Suprapubic skin (tissue), 4 donors: ENCODE data around the gene PAQR7. TPM values are rescaled to one million over a fixed set of nuclear protein-coding genes. Genes with fewer than 3 reads are reported as not detected.

Experiments
- DNase-seq, 2 donors: peaks; one replicate each; pipeline ENCODE4 v3.0.0-alpha.2; 2019; ENCODE audit warnings: low spot score in 2 of 2
- H3K27ac ChIP-seq: fragments of 200-600 bp; sonication (generic); one replicate; pipeline ENCODE4 v1.5.1; 2019
- H3K27me3 ChIP-seq: fragments of 200-600 bp; sonication (generic); one replicate; pipeline ENCODE4 v1.5.1; 2019
- H3K36me3 ChIP-seq: fragments of 200-600 bp; sonication (generic); one replicate; pipeline ENCODE4 v1.5.1; 2019
- H3K4me1 ChIP-seq: fragments of 200-600 bp; sonication (generic); one replicate; pipeline ENCODE4 v1.5.1; 2019
- H3K4me3 ChIP-seq: fragments of 200-600 bp; sonication (generic); one replicate; pipeline ENCODE4 v1.5.1; 2019; ENCODE audit warnings: mild to moderate bottlenecking
- H3K9me3 ChIP-seq: fragments of 200-600 bp; sonication (generic); one replicate; pipeline ENCODE4 v1.5.1; 2019
- CTCF ChIP-seq, 2 donors: fragments of 200-600 bp in 1 of 2; fragments of 450-650 bp in 1 of 2; sonication (generic) in 1 of 2; IDR thresholded peaks; one replicate each; pipeline ENCODE4 v1.5.1; 2016 to 2019; ENCODE audit warnings: antibody characterized with exemption in 2 of 2, mild to moderate bottlenecking in 1 of 2, moderate library complexity in 1 of 2
- EP300 ChIP-seq: sonication (generic); formaldehyde crosslinking; IDR thresholded peaks from one replicate; pipeline ENCODE4 v1.6.1; 2017; ENCODE audit warnings: antibody characterized with exemption
- POLR2A ChIP-seq, 2 donors: fragments of 450-650 bp; IDR thresholded peaks; one replicate each; pipeline ENCODE4 v1.6.1; 2017; ENCODE audit warnings: antibody characterized with exemption in 2 of 2, mild to moderate bottlenecking in 2 of 2, moderate library complexity in 2 of 2
- POLR2AphosphoS5 ChIP-seq, 3 donors: sonication (generic); formaldehyde crosslinking; IDR thresholded peaks; one replicate each; pipeline ENCODE4 v1.6.1; 2017; ENCODE audit warnings: antibody characterized with exemption in 3 of 3
- WGBS: methylation state at CpG from one replicate; pipeline ENCODE4 v1.1.5; 2018; 5-methylcytosine and 5-hydroxymethylcytosine counted together
- total RNA-seq, 4 donors: library from RNA; depleted of rRNA; stranded (reverse); fragments of >200 nt; gene quantifications; one replicate each; pipeline ENCODE4 v1.1.0, GENCODE V29; 2016

PAQR7 gene
- 10 to 100 TPM; 14.3 to 20.9 (median 16.6) TPM for total RNA-seq

- TF ChIP-seq CTCF (IDR thresholded peaks at IDR 0.05) (no peak), POLR2A (IDR thresholded peaks at IDR 0.05) (peak in 1 of 2 donors; percentile 41)
- peak within 1 kb of the TSS; percentile 82 for H3K4me3 ChIP-seq
- under 1% methylated on average over 31 of the region's 75 CpGs for WGBS
- peak; percentile 79 to 86 for DNase-seq
- no peaks in the 10 kb centered on the region for H3K9me3 ChIP-seq
- H3K27ac ChIP-seq, result peak within 1 kb of the TSS; percentile 92
- H3K4me1 ChIP-seq, result peaks cover 79% of the 10 kb centered on the region
- no peaks in the 10 kb centered on the region for H3K36me3 ChIP-seq
- no peaks in the 10 kb centered on the region for H3K27me3 ChIP-seq
Observed at GRCh38 chr1:25875154-25875855, at the start of gene PAQR7. PAQR7 (minus strand) TSS chr1:25875708; CDS start chr1:25863839, 11,869 bp downstream.

GRCh38 chr1:25924454-25924853 lies 48.9 kb upstream of the PAQR7 start:
- no peak overlapping the region for H3K4me3 ChIP-seq
- WGBS, result 75% methylated on average over 2 of the region's 2 CpGs
- no peaks in the 10 kb centered on the region for H3K9me3 ChIP-seq
- peaks cover 26% of the 10 kb centered on the region for H3K4me1 ChIP-seq
- H3K27me3 ChIP-seq, result no peaks in the 10 kb centered on the region
- H3K36me3 ChIP-seq, result no peaks in the 10 kb centered on the region
- TF ChIP-seq CTCF (IDR thresholded peaks at IDR 0.05), result no peak
- no peak for DNase-seq
- no peak overlapping the region for H3K27ac ChIP-seq

GRCh38 chr1:25922971-25923552 lies 47.6 kb upstream of the PAQR7 start:
- peak overlapping the region; percentile 43 for H3K27ac ChIP-seq
- H3K27me3 ChIP-seq, result no peaks in the 10 kb centered on the region
- H3K4me1 ChIP-seq, result peaks cover 24% of the 10 kb centered on the region
- peak overlapping the region; percentile 59 for H3K4me3 ChIP-seq
- 3% methylated on average over 28 of the region's 32 CpGs for WGBS
- no peak for TF ChIP-seq EP300
- TF ChIP-seq POLR2A (IDR thresholded peaks at IDR 0.05), result no peak
- no peak for TF ChIP-seq POLR2AphosphoS5 (IDR thresholded peaks at IDR 0.05)
- TF ChIP-seq CTCF (IDR thresholded peaks at IDR 0.05), result no peak
- peak in 1 of 2 donors; percentile 83 for DNase-seq
- no peaks in the 10 kb centered on the region for H3K36me3 ChIP-seq
- H3K9me3 ChIP-seq, result no peaks in the 10 kb centered on the region

GRCh38 chr1:25922056-25922970 lies 46.8 kb upstream of the PAQR7 start:
- TF ChIP-seq POLR2AphosphoS5 (IDR thresholded peaks at IDR 0.05), result no peak
- no peak for TF ChIP-seq EP300
- TF ChIP-seq CTCF (IDR thresholded peaks at IDR 0.05), result no peak
- no peak for TF ChIP-seq POLR2A (IDR thresholded peaks at IDR 0.05)
- Histone ChIP-seq H3K36me3 (no peaks in the 10 kb centered on the region), H3K27me3 (no peaks in the 10 kb centered on the region), H3K27ac (peak overlapping the region; percentile 43), H3K4me3 (peak overlapping the region; percentile 59), H3K4me1 (peaks cover 24% of the 10 kb centered on the region), H3K9me3 (no peaks in the 10 kb centered on the region)
- peak in 1 of 2 donors; percentile 68 for DNase-seq
- 17% methylated on average over 24 of the region's 49 CpGs for WGBS

- Histone ChIP-seq H3K4me1 (peaks cover 19% of the 10 kb centered on the region), H3K9me3 (no peaks in the 10 kb centered on the region), H3K36me3 (no peaks in the 10 kb centered on the region), H3K4me3 (no peak overlapping the region), H3K27ac (no peak overlapping the region), H3K27me3 (no peaks in the 10 kb centered on the region)
- WGBS, result 92% methylated on average over 11 of the region's 11 CpGs
- TF ChIP-seq CTCF (IDR thresholded peaks at IDR 0.05), result no peak
- no peak for TF ChIP-seq POLR2A (IDR thresholded peaks at IDR 0.05)
- no peak for TF ChIP-seq POLR2AphosphoS5 (IDR thresholded peaks at IDR 0.05)
- no peak for TF ChIP-seq EP300
- no peak for DNase-seq
Observed at GRCh38 chr1:25918615-25919014, 43.1 kb upstream of the PAQR7 start.
